K562 (cell line): Measurements from ENCODE around the gene UBAC2.

Experiments
- CTCF ChIP-seq, 3 experiments: IDR thresholded peaks in 2 of 3; conservative IDR thresholded peaks in 1 of 3; 2 replicates each; pipeline ENCODE4 v1.5.1; 2011 to 2012; ENCODE audit warnings: low read length in 3 of 3, mild to moderate bottlenecking in 3 of 3, control low read depth in 2 of 3, improper control_type of control experiment in 1 of 3, inconsistent platforms in 1 of 3, low read depth in 1 of 3, mixed read lengths in 1 of 3, moderate library complexity in 1 of 3; ENCODE audit not compliant: insufficient read depth in 2 of 3
- E2F8 ChIP-seq: fragments of 450-650 bp; IDR thresholded peaks from 2 replicates; pipeline ENCODE4 v1.7.1; 2018; ENCODE audit warnings: mild to moderate bottlenecking, low read depth; ENCODE audit not compliant: partially characterized antibody
- GATA2 ChIP-seq: sonication (generic); formaldehyde crosslinking; IDR thresholded peaks from 2 replicates; pipeline ENCODE4 v1.4.0; 2020; ENCODE audit warnings: mild to moderate bottlenecking, missing genetic modification reagents
- NFXL1 ChIP-seq: fragments of 450-650 bp; formaldehyde crosslinking; IDR thresholded peaks from 2 replicates; pipeline ENCODE4 v1.4.0; 2021; ENCODE audit warnings: mild to moderate bottlenecking
- NUFIP1 ChIP-seq: fragments of 450-650 bp; IDR thresholded peaks from 2 replicates; pipeline ENCODE4 v1.6.1; 2018; ENCODE audit not compliant: partially characterized antibody
- ZNF280B ChIP-seq: fragments of 250-450 bp; sonication (Bioruptor Pico); IDR thresholded peaks from 2 replicates; pipeline ENCODE4 v1.5.1; 2021; ENCODE audit warnings: mild to moderate bottlenecking
- ZNF644 ChIP-seq: fragments of 200-800 bp; sonication (Bioruptor generic); IDR thresholded peaks from 2 replicates; pipeline ENCODE4 v1.6.1; 2016; ENCODE audit warnings: low read depth, missing genetic modification characterization, missing compliant biosample characterization

GRCh38 chr13:99250982-99251825, 50.5 kb downstream of the UBAC2 start:
- TF ChIP-seq E2F8: no peak
- no peak for TF ChIP-seq ZNF644 (tag)
- no peak for TF ChIP-seq ZNF280B
- TF ChIP-seq GATA2 (CRISPR knock-in tag): no peak
- no peak for TF ChIP-seq CTCF (IDR thresholded peaks at IDR 0.05 in 2 of 3, conservative IDR thresholded peaks at IDR 0.05 in 1 of 3; ENCODE audit: insufficient read depth in 2 of 3, low read depth in 1 of 3, low read length in 3 of 3)
- no peak for TF ChIP-seq NFXL1
- TF ChIP-seq NUFIP1: no peak
